WTC11 (cell line): ENCODE results near the gene WAC.

Source experiments
- TF ChIP-seq, protein P1 (sequence below): fragments of 200-600 bp; IDR thresholded peaks from 2 replicates; pipeline ENCODE4 v1.8.0; 2022; ENCODE audit warnings: antibody characterized with exemption
- TF ChIP-seq, protein P2 (sequence below): sonication (generic); formaldehyde crosslinking; IDR thresholded peaks from 2 replicates; pipeline ENCODE4 v1.8.1; 2023; ENCODE audit warnings: mild to moderate bottlenecking, missing genetic modification reagents, moderate library complexity

DNA sequence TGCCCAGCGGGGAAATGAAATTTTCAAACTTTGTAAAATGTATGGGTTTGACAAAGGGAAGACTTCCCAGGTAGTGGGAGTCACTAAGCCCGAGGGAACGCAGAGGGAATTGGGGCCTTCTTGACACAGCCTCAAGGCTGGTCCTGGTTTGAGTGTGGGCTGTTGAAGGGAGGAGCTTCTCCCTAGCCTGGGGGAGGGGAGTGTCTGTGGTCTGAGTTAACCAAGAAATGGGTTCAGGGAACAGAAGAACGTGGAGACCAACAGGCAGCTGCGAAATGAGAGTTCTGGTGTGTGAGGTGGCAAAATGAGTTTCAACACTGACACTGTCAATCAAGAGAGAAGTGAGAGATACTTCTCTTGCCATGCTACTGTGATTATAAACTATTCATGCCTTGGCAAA is 111.7 kb downstream of the WAC start:
- TF ChIP-seq, protein P1, sequence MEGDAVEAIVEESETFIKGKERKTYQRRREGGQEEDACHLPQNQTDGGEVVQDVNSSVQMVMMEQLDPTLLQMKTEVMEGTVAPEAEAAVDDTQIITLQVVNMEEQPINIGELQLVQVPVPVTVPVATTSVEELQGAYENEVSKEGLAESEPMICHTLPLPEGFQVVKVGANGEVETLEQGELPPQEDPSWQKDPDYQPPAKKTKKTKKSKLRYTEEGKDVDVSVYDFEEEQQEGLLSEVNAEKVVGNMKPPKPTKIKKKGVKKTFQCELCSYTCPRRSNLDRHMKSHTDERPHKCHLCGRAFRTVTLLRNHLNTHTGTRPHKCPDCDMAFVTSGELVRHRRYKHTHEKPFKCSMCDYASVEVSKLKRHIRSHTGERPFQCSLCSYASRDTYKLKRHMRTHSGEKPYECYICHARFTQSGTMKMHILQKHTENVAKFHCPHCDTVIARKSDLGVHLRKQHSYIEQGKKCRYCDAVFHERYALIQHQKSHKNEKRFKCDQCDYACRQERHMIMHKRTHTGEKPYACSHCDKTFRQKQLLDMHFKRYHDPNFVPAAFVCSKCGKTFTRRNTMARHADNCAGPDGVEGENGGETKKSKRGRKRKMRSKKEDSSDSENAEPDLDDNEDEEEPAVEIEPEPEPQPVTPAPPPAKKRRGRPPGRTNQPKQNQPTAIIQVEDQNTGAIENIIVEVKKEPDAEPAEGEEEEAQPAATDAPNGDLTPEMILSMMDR = no peak
- TF ChIP-seq, protein P2, sequence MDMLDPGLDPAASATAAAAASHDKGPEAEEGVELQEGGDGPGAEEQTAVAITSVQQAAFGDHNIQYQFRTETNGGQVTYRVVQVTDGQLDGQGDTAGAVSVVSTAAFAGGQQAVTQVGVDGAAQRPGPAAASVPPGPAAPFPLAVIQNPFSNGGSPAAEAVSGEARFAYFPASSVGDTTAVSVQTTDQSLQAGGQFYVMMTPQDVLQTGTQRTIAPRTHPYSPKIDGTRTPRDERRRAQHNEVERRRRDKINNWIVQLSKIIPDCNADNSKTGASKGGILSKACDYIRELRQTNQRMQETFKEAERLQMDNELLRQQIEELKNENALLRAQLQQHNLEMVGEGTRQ (CRISPR knock-in tag) = no peak
